ENCODE results near the gene KRTAP8-1. TPM values are rescaled to one million over a fixed set of nuclear protein-coding genes. Genes with fewer than 3 reads are reported as not detected.

KRTAP8-1 gene
- total RNA-seq, 2 experiments from 2014 or later = not detected

Other genes starting within 250 kb of the KRTAP8-1 start
- gene KRTAP22-2, start 222.9 kb downstream of the KRTAP8-1 start, total RNA-seq = not detected
- gene KRTAP6-3, start 220.8 kb downstream of the KRTAP8-1 start, total RNA-seq = not detected
- gene KRTAP6-2, start 214.4 kb downstream of the KRTAP8-1 start, total RNA-seq = not detected
- gene KRTAP22-1, start 212.2 kb downstream of the KRTAP8-1 start, total RNA-seq = not detected
- not detected for gene KRTAP6-1, start 199.3 kb downstream of the KRTAP8-1 start, total RNA-seq
- not detected for gene KRTAP20-1, start 196.8 kb downstream of the KRTAP8-1 start, total RNA-seq
- not detected for gene KRTAP20-4, start 192.6 kb downstream of the KRTAP8-1 start, total RNA-seq
- not detected for gene KRTAP20-2, start 178.1 kb downstream of the KRTAP8-1 start, total RNA-seq
- gene KRTAP20-3, start 170.4 kb downstream of the KRTAP8-1 start, total RNA-seq = not detected
- not detected for gene KRTAP21-3, start 94.5 kb downstream of the KRTAP8-1 start, total RNA-seq
- gene KRTAP21-2, start 66.0 kb downstream of the KRTAP8-1 start, total RNA-seq = not detected
- gene KRTAP21-1, start 57.8 kb downstream of the KRTAP8-1 start, total RNA-seq = not detected
- gene KRTAP7-1, start 16.5 kb upstream of the KRTAP8-1 start, total RNA-seq = not detected
- gene KRTAP11-1, start 68.3 kb upstream of the KRTAP8-1 start, total RNA-seq = not detected
- not detected for gene KRTAP19-8, start 225.2 kb upstream of the KRTAP8-1 start, total RNA-seq